ENCODE results near the gene GSTP1. TPM values are rescaled to one million over a fixed set of nuclear protein-coding genes. Genes with fewer than 3 reads are reported as not detected.
"Not testable (repeated sequence)": the region's sequence is repeated elsewhere in the genome, so short reads cannot be mapped to it uniquely, and the experiment has no call there.

The GSTP1 gene
- total RNA-seq, 1 donor from 2014 or later: 1,931 TPM

DNA sequence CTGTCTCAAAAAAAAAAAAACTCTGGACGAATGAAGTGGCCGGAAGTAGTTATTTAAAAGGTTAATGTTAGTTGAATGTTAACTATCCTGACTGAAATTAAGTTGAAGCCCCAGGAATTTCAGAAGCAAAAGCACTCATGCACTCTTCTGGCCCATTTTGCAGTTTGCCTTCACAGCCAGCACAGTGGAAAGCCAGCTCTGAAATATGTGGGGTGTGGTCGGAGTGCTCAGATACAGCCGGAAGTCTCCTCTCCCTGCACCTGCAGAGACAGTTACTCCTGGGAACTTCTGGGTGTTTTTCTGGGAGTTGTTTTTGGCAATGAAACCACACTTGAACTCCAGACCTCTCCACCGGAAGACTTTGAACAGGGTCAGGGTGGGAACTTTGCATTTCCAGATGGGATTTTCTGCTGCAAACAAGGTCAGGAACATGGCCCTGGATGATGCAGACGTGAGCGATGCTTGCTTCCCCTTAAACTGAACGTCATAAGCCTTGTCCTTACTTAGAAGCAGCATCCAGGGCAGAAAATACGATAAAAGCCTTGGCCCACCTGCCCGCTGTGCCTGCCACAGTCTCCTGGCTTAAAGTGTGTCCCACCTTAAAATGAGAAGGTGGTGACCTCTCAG, 38.9 kb upstream of the GSTP1 start:
- Histone ChIP-seq H3K4me3 (ENCODE audit: low read depth, low read length) (no peak overlapping the region), H3K27me3 (ENCODE audit: control insufficient read depth, insufficient read depth, low read length) (no peaks in the 10 kb centered on the region), H3K36me3 (ENCODE audit: control insufficient read depth, insufficient read depth, low read length) (no peaks in the 10 kb centered on the region)
- FAIRE-seq (no peak), DNase-seq (ENCODE audit: low read depth) (no peak)
- TF ChIP-seq, protein P1, sequence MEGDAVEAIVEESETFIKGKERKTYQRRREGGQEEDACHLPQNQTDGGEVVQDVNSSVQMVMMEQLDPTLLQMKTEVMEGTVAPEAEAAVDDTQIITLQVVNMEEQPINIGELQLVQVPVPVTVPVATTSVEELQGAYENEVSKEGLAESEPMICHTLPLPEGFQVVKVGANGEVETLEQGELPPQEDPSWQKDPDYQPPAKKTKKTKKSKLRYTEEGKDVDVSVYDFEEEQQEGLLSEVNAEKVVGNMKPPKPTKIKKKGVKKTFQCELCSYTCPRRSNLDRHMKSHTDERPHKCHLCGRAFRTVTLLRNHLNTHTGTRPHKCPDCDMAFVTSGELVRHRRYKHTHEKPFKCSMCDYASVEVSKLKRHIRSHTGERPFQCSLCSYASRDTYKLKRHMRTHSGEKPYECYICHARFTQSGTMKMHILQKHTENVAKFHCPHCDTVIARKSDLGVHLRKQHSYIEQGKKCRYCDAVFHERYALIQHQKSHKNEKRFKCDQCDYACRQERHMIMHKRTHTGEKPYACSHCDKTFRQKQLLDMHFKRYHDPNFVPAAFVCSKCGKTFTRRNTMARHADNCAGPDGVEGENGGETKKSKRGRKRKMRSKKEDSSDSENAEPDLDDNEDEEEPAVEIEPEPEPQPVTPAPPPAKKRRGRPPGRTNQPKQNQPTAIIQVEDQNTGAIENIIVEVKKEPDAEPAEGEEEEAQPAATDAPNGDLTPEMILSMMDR (IDR thresholded peaks at IDR 0.05; ENCODE audit: insufficient read depth, low read length, severe bottlenecking): no peak

- no peaks in the 10 kb centered on the region for H3K27me3 ChIP-seq (ENCODE audit: control insufficient read depth, insufficient read depth, low read length)
- H3K36me3 ChIP-seq (ENCODE audit: control insufficient read depth, insufficient read depth, low read length): no peaks in the 10 kb centered on the region
- no peak for DNase-seq (ENCODE audit: low read depth)
- TF ChIP-seq, protein P1 (IDR thresholded peaks at IDR 0.05; ENCODE audit: insufficient read depth, low read length, severe bottlenecking): no peak
- no peak overlapping the region for H3K4me3 ChIP-seq (ENCODE audit: low read depth, low read length)
- no peak for FAIRE-seq
Observed at GRCh38 chr11:67545280-67545679, 38.3 kb upstream of the GSTP1 start.

- H3K27me3 ChIP-seq (ENCODE audit: control insufficient read depth, insufficient read depth, low read length); H3K36me3 ChIP-seq (ENCODE audit: control insufficient read depth, insufficient read depth, low read length); H3K4me3 ChIP-seq (ENCODE audit: low read depth, low read length); DNase-seq (ENCODE audit: low read depth); FAIRE-seq: not testable (repeated sequence)
Observed at GRCh38 chr11:67548112-67548511, 35.5 kb upstream of the GSTP1 start.

- FAIRE-seq (no peak), DNase-seq (ENCODE audit: low read depth) (no peak)
- Histone ChIP-seq H3K4me3 (ENCODE audit: low read depth, low read length) (no peak overlapping the region), H3K36me3 (ENCODE audit: control insufficient read depth, insufficient read depth, low read length) (no peaks in the 10 kb centered on the region), H3K27me3 (ENCODE audit: control insufficient read depth, insufficient read depth, low read length) (no peaks in the 10 kb centered on the region)
- TF ChIP-seq, protein P1 (IDR thresholded peaks at IDR 0.05; ENCODE audit: insufficient read depth, low read length, severe bottlenecking): no peak
Observed at GRCh38 chr11:67548555-67549110, 35.0 kb upstream of the GSTP1 start.

DNA sequence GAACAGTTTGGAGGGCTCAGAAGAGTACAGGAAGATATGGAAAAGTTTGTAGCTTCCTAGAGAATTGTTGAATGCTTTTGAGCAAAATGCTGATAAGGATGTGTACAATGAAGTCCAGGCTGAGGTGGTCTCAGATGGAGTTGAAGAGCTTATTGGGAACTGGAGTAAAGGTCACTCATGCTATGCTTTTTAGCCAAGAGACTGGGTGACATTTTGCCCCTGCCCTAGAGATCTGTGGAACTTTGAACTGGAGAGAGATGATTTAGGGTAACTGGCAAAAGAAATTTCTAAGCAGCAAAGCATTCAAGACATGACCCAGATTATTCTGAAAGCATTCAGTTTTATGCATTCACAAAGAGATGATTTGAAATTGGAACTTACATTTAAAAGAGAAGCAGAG, 32.5 kb upstream of the GSTP1 start:
- Histone ChIP-seq H3K4me3 (ENCODE audit: low read depth, low read length) (no peak overlapping the region), H3K27me3 (ENCODE audit: control insufficient read depth, insufficient read depth, low read length) (no peaks in the 10 kb centered on the region), H3K36me3 (ENCODE audit: control insufficient read depth, insufficient read depth, low read length) (no peaks in the 10 kb centered on the region)
- FAIRE-seq (no peak), DNase-seq (ENCODE audit: low read depth) (no peak)
- TF ChIP-seq, protein P1 (IDR thresholded peaks at IDR 0.05; ENCODE audit: insufficient read depth, low read length, severe bottlenecking): no peak

DNA sequence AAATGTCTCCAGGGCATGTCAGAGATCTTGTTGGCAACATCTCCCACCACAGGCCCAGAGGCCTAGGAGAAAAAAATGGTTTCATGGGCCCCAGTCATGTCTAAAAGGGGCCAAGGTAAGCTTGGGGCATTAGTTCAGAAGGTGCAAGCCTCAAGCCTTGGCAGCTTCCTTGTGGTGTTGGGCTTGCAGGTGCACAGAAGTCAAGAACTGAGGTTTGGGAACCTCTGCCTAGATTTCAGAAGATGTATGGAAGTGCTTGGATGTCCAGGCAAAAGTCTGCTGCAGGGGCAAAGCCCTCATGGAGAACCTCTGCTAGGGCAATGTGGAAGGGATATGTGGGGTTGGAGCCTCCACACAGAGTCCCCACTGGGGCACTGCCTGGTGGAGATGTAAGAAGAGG, 31.9 kb upstream of the GSTP1 start:
- FAIRE-seq; DNase-seq (ENCODE audit: low read depth); H3K27me3 ChIP-seq (ENCODE audit: control insufficient read depth, insufficient read depth, low read length); H3K4me3 ChIP-seq (ENCODE audit: low read depth, low read length); H3K36me3 ChIP-seq (ENCODE audit: control insufficient read depth, insufficient read depth, low read length): not testable (repeated sequence)

- Histone ChIP-seq H3K27me3 (ENCODE audit: control insufficient read depth, insufficient read depth, low read length) (no peaks in the 10 kb centered on the region), H3K36me3 (ENCODE audit: control insufficient read depth, insufficient read depth, low read length) (no peaks in the 10 kb centered on the region), H3K4me3 (ENCODE audit: low read depth, low read length) (no peak overlapping the region)
- FAIRE-seq (no peak), DNase-seq (ENCODE audit: low read depth) (no peak)
- TF ChIP-seq, protein P1 (IDR thresholded peaks at IDR 0.05; ENCODE audit: insufficient read depth, low read length, severe bottlenecking): no peak
Observed at GRCh38 chr11:67556244-67556643, 27.4 kb upstream of the GSTP1 start.
